PC-3 (cell line): ENCODE data around the gene SLC22A4. TPM values are rescaled to one million over a fixed set of nuclear protein-coding genes. Genes with fewer than 3 reads are reported as not detected.

ENCODE experiments used
- ATAC-seq: fragments of 200-7000 bp; cut with Tn5 transposase; 2 replicates; pipeline ENCODE4 v1.9.1; 2020; ENCODE audit warnings: mild to moderate bottlenecking, moderate library complexity
- BruUV-seq: library from RNA; stranded (reverse); fragments of 400-500 nt; replicated peaks from 2 replicates; lab custom pipeline; 2021; lab: Mats Ljungman, UMichigan
- CTCF ChIA-PET: fragments of 300-600 bp; sonication (Branson Sonifier 250); formaldehyde crosslinking; loops from one replicate; lab custom pipeline; 2022; ENCODE audit warnings: antibody characterized with exemption; lab: Charles Lee
- POLR2A ChIA-PET: fragments of 300-600 bp; sonication (Branson Sonifier 250); formaldehyde crosslinking; loops from one replicate; lab custom pipeline; 2022; ENCODE audit warnings: antibody characterized with exemption; ENCODE audit not compliant: unreplicated experiment; lab: Charles Lee
- DNase-seq: peaks from one replicate; pipeline ENCODE4 v3.0.0-alpha.2; 2015
- H2AFZ ChIP-seq: fragments of 300-600 bp; sonication (generic); 2 replicates; pipeline ENCODE4 v1.6.0; 2016; ENCODE audit warnings: antibody characterized with exemption, low read length
- H3F3A ChIP-seq: fragments of 300-600 bp; sonication (generic); one replicate; pipeline ENCODE4 v1.6.0; 2017; ENCODE audit warnings: antibody characterized with exemption, low read length, control low read depth, mild to moderate bottlenecking; ENCODE audit not compliant: unreplicated experiment
- H3K27ac ChIP-seq: fragments of 300-600 bp; sonication (generic); 2 replicates; pipeline ENCODE4 v1.5.1; 2016; ENCODE audit warnings: mild to moderate bottlenecking, low read length
- H3K27me3 ChIP-seq: fragments of 300-600 bp; sonication (generic); 2 replicates; pipeline ENCODE4 v1.6.1; 2016; ENCODE audit warnings: low read length, mixed read lengths
- H3K36me3 ChIP-seq: fragments of 300-600 bp; sonication (generic); 2 replicates; pipeline ENCODE4 v1.6.1; 2016; ENCODE audit warnings: low read depth, mixed run types, low read length, mixed read lengths
- H3K4me1 ChIP-seq: fragments of 300-600 bp; sonication (generic); 2 replicates; pipeline ENCODE4 v1.5.1; 2016; ENCODE audit warnings: low read length; ENCODE audit not compliant: insufficient read depth
- H3K4me2 ChIP-seq: fragments of 300-600 bp; sonication (generic); 2 replicates; pipeline ENCODE4 v1.6.0; 2016; ENCODE audit warnings: low read length
- H3K4me3 ChIP-seq: fragments of 300-600 bp; sonication (generic); 2 replicates; pipeline ENCODE4 v1.5.1; 2016; ENCODE audit warnings: mild to moderate bottlenecking, low read length, mixed read lengths
- H3K79me2 ChIP-seq: fragments of 300-600 bp; sonication (generic); 2 replicates; pipeline ENCODE4 v1.6.1; 2017; ENCODE audit warnings: low read length, mixed read lengths
- H3K9ac ChIP-seq: fragments of 300-600 bp; sonication (generic); 2 replicates; pipeline ENCODE4 v1.6.0; 2016; ENCODE audit warnings: mild to moderate bottlenecking, low read length
- H3K9me2 ChIP-seq: fragments of 300-600 bp; sonication (generic); replicated peaks from 2 replicates; pipeline ENCODE4 v1.6.1; 2016; ENCODE audit warnings: mixed run types, low read length, mixed read lengths
- H3K9me3 ChIP-seq: fragments of 300-600 bp; sonication (generic); 2 replicates; pipeline ENCODE4 v1.6.1; 2016; ENCODE audit warnings: low read length, mixed read lengths
- H4K20me1 ChIP-seq: fragments of 300-600 bp; sonication (generic); 2 replicates; pipeline ENCODE4 v1.6.1; 2016; ENCODE audit warnings: low read length, mixed read lengths
- EZH2 ChIP-seq: fragments of 300-600 bp; sonication (generic); IDR thresholded peaks from one replicate; pipeline ENCODE4 v1.6.1; 2017; ENCODE audit warnings: antibody characterized with exemption, mild to moderate bottlenecking, low read length; ENCODE audit not compliant: unreplicated experiment
- EZH2phosphoT487 ChIP-seq: fragments of 300-600 bp; sonication (generic); IDR thresholded peaks from 2 replicates; pipeline ENCODE4 v1.6.1; 2018; ENCODE audit warnings: mild to moderate bottlenecking, antibody characterized with exemption, low read length, borderline replicate concordance
- intact Hi-C: fragments of 100-400 bp; cut with micrococcal nuclease; formaldehyde crosslinking; loops from 2 replicates; pipeline ENCODE4 v1.9.0; 2023
- total RNA-seq: library from RNA; depleted of rRNA; stranded (reverse); fragments of >200 nt; gene quantifications from 2 replicates; pipeline ENCODE4 v1.2.3, GENCODE V29; 2014
- TF ChIP-seq, protein P1 (sequence below): fragments of 300-600 bp; sonication (generic); conservative IDR thresholded peaks from 2 replicates; pipeline ENCODE4 v1.5.1; 2017; ENCODE audit warnings: antibody characterized with exemption, low read depth, mild to moderate bottlenecking, low read length

The SLC22A4 gene
- total RNA-seq, 1 experiment from 2014 or later = 3.4 TPM

DNA sequence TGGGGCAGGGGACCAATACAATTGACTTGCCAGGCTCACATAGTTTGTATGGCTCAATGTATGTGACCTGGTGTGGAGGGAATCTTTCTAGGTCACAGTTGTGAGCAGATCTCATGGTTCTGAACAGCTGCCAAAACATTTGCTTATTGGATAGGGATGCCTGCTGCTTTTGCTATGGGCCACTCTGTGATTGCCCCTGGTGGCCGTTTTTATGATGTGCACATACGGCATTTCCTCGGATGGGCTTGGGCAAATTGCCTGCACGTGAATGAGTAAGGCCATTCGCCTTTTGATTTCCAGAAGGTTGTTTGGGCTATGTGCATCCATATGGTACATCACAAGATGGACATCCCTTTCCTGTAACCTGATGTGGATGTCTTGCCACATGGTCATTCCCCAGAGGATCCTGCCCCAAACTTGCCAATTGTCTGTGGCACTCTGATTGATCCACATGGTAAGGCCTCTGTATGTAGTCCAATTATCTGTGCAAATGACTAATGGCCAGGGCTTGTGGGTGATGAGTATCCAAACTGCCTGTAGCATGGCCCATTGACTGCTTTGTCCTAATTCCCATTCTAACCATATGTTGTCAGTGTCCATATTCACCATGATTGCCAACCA, 10.7 kb upstream of the SLC22A4 start:
- no peak overlapping the region for H3K4me3 ChIP-seq
- no peak overlapping the region for H3K9ac ChIP-seq
- no peak for TF ChIP-seq EZH2
- TF ChIP-seq, protein P1, sequence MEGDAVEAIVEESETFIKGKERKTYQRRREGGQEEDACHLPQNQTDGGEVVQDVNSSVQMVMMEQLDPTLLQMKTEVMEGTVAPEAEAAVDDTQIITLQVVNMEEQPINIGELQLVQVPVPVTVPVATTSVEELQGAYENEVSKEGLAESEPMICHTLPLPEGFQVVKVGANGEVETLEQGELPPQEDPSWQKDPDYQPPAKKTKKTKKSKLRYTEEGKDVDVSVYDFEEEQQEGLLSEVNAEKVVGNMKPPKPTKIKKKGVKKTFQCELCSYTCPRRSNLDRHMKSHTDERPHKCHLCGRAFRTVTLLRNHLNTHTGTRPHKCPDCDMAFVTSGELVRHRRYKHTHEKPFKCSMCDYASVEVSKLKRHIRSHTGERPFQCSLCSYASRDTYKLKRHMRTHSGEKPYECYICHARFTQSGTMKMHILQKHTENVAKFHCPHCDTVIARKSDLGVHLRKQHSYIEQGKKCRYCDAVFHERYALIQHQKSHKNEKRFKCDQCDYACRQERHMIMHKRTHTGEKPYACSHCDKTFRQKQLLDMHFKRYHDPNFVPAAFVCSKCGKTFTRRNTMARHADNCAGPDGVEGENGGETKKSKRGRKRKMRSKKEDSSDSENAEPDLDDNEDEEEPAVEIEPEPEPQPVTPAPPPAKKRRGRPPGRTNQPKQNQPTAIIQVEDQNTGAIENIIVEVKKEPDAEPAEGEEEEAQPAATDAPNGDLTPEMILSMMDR = peak; percentile 55
- no peak overlapping the region for H3K27ac ChIP-seq
- CTCF ChIA-PET = no interaction called here
- H3K4me1 ChIP-seq = no peaks in the 10 kb centered on the region
- H3K4me2 ChIP-seq = no peak overlapping the region
- BruUV-seq = no TSS peak
- H4K20me1 ChIP-seq = no peaks in the 10 kb centered on the region
- H3K9me3 ChIP-seq = no peaks in the 10 kb centered on the region
- no peaks in the 10 kb centered on the region for H3F3A ChIP-seq
- no peak for ATAC-seq
- no peaks in the 10 kb centered on the region for H3K36me3 ChIP-seq
- peak; percentile 47 for DNase-seq
- no peaks in the 10 kb centered on the region for H3K79me2 ChIP-seq
- no peak overlapping the region for H2AFZ ChIP-seq
- H3K9me2 ChIP-seq = no peaks in the 10 kb centered on the region
- H3K27me3 ChIP-seq = no peaks in the 10 kb centered on the region
- intact Hi-C loops = no loop called here
- POLR2A ChIA-PET = no interaction called here

DNA sequence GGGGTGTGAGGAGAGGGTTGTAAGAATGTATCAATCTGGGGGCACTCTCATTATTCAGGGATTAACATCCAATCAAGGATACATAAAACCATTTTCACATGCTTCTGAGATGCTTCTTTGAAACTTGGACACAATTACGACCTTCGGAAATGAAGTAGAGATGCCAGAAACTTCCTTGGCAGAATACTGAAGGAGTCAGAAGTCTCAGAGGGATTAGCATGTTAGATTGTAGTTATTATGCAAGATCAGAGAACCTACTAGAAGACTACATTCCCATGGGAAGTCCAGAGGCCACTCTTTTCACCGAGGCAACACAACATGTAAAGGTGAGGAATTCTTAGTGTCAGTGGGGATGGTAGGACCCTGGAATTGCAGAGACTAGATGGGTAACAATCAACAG, 5.1 kb upstream of the SLC22A4 start:
- no peaks in the 10 kb centered on the region for H3F3A ChIP-seq
- no peak for TF ChIP-seq EZH2
- TF ChIP-seq, protein P1 = no peak
- no peak overlapping the region for H3K27ac ChIP-seq
- DNase-seq (no peak), ATAC-seq (no peak)
- H3K27me3 ChIP-seq = no peaks in the 10 kb centered on the region
- peaks cover 9% of the 10 kb centered on the region for H3K4me1 ChIP-seq
- H3K36me3 ChIP-seq = no peaks in the 10 kb centered on the region
- no peak overlapping the region for H3K4me3 ChIP-seq
- no TSS peak for BruUV-seq
- no peaks in the 10 kb centered on the region for H4K20me1 ChIP-seq
- H3K9ac ChIP-seq = no peak overlapping the region
- ChIA-PET CTCF (no interaction called here), POLR2A (no interaction called here)
- H3K4me2 ChIP-seq = no peak overlapping the region
- H3K9me3 ChIP-seq = no peaks in the 10 kb centered on the region
- H3K9me2 ChIP-seq = no peaks in the 10 kb centered on the region
- intact Hi-C loops = no loop called here
- H2AFZ ChIP-seq = no peak overlapping the region
- no peaks in the 10 kb centered on the region; the same call in 1 of the 2 replicates for H3K79me2 ChIP-seq

DNA sequence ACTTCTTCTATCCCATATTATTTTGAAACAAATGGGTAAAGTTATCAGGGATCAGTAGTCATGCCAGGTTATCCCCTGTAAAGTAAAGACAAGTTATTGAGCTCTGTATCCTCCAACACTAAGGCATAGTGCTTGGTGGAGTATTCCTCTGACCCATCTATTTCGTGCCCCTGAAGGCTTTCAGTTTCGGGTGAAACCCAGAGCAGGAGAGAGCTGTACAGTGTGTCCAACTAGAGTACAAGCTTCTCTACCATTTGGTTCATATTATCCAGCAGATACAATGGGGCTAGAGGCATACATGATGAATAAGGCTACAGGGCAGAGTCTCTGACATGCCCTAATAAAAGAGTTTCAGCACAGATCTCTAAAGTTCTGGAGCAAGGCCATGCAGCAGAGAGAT, 3.2 kb upstream of the SLC22A4 start:
- Histone ChIP-seq H3K79me2 (peaks cover 15% of the 10 kb centered on the region), H3K4me1 (peaks cover 17% of the 10 kb centered on the region), H3K36me3 (no peaks in the 10 kb centered on the region), H3K4me3 (no peak overlapping the region), H2AFZ (no peak overlapping the region), H3F3A (no peaks in the 10 kb centered on the region), H3K27me3 (no peaks in the 10 kb centered on the region), H3K9me2 (no peaks in the 10 kb centered on the region), H3K4me2 (no peak overlapping the region), H3K27ac (no peak overlapping the region), H3K9ac (no peak overlapping the region), H3K9me3 (no peaks in the 10 kb centered on the region), H4K20me1 (no peaks in the 10 kb centered on the region)
- ChIA-PET POLR2A (interaction anchor here (0.6 kb wide), 1 partner anchor 78 kb away, joined by 3 read pairs; the partner anchor contains the start of gene SLC22A5), CTCF (no interaction called here)
- TF ChIP-seq EZH2phosphoT487 = no peak
- TF ChIP-seq EZH2 = no peak
- TF ChIP-seq, protein P1 = no peak
- BruUV-seq = no TSS peak
- ATAC-seq (no peak), DNase-seq (no peak)
- intact Hi-C loops = loop anchor here (5.0 to 10.0 kb wide), 3 partner anchors 64 to 204 kb away; partner anchors contain the start of genes IRF1 and P4HA2
